ENCODE data around the gene SKP2.

GRCh38 chr5:36158144-36158543 is 6.2 kb downstream of the SKP2 start:
- TF ChIP-seq CTCF (IDR thresholded peaks at IDR 0.05) (no peak), POLR2A (IDR thresholded peaks at IDR 0.05) (no peak)

Data from adrenal gland (tissue), 5 donors.